Stimulated activated naive CD8-positive, alpha-beta T cell treated with anti-CD3 and anti-CD28 coated beads, Interleukin-15, Interleukin-2, amounts not matched to agents 100 U/mL and 50 U/mL, for 24 hours (primary cell): Measurements from ENCODE around the gene ASIP.

Experiments used
- ATAC-seq: fragments of 150-1000 bp; cut with Tn5 transposase; one replicate; pipeline ENCODE4 v1.10.0; 2021
- DNase-seq: peaks from one replicate; pipeline ENCODE4 v3.0.0; 2021

Gene ASIP

DNA sequence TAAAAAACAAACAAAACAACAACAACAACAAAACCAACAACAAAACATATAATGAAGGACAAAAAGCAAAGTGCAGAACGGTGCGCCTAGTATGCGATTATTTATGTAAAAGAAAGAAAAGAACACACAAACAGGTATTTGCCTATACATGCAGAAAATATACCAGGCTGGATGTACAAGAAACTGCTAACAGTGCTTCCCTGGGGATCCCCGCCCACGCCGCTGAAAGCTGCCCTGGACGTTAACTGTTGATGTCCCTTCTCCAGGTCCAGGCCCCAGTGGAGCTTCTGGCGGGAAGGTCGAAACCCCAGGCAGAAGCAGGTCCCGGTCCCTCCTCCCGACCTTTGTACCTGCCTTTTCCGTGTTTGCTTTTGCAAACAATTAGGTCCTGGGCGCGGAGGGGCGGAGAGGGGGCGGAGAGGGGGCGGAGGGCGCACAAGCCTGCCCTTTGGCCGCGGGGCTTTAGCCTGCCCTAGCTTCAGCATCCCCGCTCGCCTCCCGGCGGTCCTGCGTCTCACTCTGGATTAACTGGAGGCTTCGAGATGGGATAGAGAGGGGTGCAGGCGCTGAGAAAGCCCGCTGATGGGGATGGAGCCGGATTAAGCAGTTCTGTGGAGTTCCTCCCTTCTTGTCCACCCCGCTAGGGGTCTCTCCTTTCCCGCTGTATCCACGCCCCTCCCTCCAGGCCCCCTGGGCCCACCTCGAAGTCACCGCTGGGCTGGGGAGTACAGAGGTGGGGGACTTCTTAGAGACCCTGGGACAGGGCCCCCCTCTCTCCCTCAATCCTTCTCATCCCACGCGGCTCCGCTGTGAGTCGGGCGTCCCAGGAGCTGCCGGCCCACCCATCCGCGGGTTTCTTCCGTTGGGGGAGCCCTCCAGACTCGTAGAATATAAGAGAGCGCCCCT lies 70.1 kb downstream of the ASIP start:
- DNase-seq (no peak), ATAC-seq (no peak)

DNA sequence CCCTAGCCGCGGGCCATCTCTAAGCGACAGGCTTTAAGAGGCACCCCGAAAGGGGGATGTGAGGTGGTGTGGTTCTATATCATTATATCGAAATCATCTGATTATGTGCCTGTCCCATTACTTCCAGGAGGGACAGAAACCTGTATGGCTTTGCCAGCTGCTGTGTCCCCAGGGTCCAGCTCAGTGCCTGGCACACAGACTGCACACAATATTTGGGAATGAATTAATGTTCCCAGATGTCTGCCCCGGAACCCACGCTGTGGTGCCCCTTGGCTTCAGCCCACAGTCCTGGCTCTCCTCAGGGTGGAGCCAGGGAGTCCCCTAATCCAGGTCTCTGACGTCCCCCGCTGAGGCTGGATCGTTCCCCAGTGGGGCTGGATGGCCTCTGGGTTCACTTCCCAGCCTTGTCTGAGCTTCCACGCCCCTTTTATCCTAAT lies 70.8 kb downstream of the ASIP start:
- no peak for DNase-seq
- no peak for ATAC-seq

DNA sequence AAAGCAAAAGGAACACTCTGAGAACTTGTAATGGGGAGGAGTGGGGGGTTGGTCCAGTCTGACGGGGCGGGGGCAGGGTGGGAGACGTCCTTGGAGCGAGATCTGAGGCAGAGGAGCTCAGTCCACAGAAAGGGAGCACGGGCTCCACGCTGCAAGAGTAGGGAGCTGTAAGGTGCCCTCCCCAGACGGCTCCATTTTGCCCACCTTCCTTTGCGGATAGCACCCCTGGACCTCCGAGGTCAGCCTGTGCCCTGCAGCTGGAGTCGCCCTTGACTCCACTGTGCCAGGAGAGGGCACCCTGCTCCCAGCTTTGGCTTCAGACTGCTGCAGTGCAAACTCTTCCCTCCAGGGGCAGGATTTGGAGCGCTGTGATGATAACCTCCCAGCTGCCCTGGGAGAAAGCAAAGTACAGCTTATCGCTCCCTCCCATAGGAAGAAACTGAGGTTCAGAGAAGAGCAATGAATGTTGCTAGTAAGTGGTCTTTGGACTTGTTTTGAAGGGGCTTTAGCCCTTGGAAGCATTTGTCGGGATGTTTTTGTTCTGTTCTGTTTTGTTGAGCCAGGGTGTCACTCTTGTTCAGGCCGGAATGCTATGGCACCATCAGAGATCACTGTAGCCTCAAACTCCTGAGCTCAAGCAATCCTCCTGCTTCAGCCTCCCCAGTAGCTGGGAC lies 71.5 kb downstream of the ASIP start:
- ATAC-seq: peak; percentile 99
- peak; percentile 91 for DNase-seq

DNA sequence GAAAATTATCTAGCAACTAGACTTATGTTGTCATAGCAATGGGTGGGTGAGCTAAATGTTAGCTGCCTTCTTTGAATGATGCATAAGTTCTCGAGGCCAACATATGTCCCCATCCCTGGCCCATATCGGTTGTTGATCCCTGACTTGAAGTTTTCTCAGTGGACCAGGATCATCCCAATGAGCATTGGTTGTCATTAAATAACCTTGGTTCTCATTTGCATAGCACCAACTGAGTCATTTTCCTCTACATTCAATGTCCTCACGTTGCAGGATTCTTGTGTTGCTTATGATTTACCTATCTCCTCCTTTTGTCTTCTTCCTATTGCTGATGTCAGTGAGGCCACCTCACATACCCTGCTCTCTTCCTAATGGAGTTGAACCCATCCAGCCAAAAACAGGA lies 74.0 kb downstream of the ASIP start:
- ATAC-seq: no peak

DNA sequence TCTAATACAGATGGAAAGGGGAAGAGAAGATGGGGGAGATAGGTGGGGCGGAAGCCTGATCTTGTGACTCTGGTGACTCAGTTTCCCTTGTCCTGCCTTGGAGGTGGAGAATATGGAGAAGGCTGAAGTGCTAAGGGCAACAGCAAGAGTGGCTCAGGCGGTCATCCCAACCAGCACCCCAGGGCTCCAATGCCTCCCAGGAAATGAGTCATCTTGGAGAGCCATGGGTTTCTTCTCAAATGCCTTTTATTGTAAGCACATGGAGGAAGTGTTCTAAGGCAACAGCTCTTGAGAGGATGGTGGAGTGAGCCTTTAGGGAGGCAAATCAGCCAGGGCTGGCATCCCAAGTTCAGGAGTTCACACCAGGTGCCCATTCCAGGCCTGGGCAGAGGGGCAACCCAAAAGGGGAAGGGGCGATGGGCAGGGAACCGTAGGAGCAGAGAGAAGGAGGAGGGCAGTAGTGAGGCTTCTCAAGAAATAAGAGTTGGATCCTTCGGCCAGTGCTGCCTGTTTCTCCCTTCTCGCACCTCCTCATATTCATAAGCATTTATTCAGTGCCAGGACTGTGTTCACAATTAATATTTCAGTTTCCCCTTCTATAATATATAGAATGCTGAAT lies 75.1 kb downstream of the ASIP start:
- no peak for DNase-seq
- ATAC-seq: no peak

More for the DNA sequence above, 74.0 kb downstream of the ASIP start:
- no peak for DNase-seq
